CD4-positive, alpha-beta T cell treated with Interleukin-17A for 1 hour (primary cell): ENCODE results near the gene CHP1.
"Not testable (repeated sequence)": the region's sequence is repeated elsewhere in the genome, so short reads cannot be mapped to it uniquely, and the experiment has no call there.

Source experiments
- DNase-seq: peaks from one replicate; pipeline ENCODE4 v3.0.0-alpha.2; 2020

CHP1 gene

DNA sequence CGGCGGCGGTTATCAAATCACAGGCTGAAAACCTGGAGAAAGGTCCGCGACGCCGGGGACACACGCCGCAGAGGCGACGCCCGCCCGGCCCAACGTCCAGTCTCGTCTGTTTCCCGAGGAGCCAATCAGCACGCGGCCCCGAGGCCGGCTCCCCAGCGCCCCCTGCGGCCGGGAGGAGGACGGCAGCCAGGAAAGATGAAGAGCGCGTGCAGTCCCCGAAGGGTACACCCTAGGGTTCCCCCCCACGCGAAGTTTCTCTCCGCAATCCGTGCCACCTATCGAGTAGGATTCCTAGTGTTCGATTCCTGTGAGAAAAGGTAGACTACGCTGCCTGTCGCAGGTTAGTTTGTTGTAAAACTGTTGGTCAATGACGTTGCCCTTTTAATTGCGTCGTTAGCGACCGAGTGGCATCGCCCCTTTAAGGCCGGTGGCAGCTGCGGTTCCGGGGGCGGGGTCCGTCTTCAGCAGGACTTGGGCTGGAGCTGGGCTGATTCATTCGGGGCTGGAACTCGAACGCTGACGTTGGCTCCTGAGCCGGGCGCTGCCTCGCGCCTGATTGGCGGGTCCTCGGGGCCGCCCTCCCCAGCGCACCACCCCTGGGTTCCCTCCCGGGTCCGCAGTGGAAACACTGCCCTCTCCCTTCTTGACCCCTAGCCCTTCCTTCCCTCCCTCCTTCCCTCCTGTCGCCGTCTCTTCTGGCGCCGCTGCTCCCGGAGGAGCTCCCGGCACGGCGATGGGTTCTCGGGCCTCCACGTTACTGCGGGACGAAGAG, at the start of gene CHP1, which contains the start of gene EXD1:
TSS of gene CHP1 (plus strand) at position 619 of the 772 bp plus-strand sequence. CDS start at position 734, 115 bp downstream.
TSS of gene EXD1 (minus strand) at position 108 of the 772 bp plus-strand sequence. CDS start 4,182 bp downstream, outside the sequence.
- peak; percentile 96 for DNase-seq

- DNase-seq = no peak
Observed at GRCh38 chr15:41182266-41182665, 48.8 kb upstream of the CHP1 start.

DNA sequence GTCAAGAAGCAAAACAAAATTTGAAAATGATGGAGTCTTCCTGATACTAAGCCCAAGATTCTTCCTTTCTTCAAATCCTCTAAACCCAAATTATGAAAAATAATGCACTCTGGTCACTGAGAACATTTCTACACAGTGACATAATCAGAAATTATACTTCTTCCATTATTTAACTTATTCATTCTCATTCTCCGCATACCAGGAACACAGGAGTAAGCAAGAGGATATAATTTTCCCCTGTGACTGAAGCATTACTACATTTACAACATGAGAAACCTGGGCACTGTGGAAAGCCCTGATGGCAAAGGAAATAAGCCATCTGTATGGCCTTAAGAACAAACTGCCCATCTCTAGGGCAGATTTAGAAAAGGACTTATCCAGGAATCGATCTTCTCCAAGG, 47.5 kb upstream of the CHP1 start:
- no peak for DNase-seq

- DNase-seq = no peak
Observed at GRCh38 chr15:41194444-41194843, 36.6 kb upstream of the CHP1 start.

DNA sequence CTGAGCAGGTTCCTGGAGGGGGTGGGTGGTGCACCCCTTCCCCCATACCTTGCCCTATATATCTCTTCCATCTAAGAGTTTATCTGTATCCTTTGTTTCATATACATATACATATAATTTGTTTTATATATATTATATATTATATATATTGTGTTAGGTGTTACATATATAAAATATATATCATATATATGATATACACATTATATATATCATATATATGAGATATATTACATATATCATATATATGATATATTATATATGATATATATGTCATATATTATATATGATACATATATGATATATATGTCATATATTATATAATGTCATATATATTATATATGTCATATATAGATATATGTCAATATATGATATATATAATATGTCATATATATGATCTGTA, 31.6 kb upstream of the CHP1 start:
- no peak for DNase-seq

DNA sequence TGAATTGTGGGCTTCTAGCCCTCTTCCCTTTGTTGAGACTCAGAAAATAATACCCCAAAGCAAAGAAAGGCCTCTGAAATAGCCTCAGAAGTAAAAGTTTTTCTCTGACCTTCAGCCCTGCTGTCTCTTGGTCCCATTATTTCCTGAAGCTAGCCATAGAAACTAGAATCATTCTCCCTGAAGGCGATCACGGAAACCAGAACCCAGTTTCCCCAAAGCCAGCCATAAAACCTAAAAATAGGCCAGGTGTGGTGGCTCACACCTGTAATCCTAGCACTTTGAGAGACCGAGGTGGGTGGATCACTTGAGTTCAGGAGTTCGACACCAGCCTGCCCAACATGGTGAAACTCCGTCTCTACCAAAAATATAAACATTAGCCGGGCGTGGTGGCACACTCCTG, 27.7 kb upstream of the CHP1 start:
- no peak for DNase-seq

DNA sequence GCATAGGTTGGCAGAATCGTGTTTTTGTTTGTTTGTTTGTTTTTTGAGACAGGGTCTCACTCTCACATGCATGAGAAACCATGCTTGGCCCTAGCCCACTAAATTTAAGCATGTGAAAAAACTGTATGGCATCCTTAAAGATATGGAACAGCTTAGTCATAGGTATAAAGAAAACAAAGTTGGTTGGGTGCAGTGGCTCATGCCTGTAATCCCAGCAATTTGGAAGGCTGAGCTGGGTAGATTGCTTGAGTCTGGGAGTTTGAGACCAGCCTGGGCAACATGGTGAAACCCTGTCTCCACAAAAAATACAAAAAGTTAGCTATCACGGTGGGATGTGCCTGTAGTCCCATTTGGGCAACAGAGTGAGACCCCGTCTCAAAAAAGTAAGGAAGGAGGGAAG, 25.8 kb upstream of the CHP1 start:
- no peak for DNase-seq

- no peak for DNase-seq
Observed at GRCh38 chr15:41207687-41208448, 23.2 kb upstream of the CHP1 start.

GRCh38 chr15:41215708-41216107, 15.4 kb upstream of the CHP1 start:
- no peak for DNase-seq

DNA sequence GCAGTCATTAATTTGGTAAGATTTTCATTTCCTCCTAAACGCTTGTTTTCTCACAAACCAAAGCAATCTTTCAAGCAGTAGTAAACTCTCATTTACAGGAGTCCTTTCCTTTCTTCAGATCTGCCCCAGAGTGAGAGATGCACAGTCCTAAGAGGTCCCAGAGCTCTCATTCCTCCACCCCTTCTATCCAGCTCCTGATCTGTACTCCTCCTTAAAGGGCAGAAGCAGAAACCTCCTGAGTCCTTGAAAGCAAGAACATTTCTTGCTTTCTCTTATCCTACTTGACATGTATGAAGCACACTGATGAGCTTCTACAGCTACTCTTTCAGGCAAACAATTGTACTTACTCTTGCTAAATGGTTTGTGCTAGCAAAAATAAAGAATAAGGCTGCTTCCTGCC, 12.2 kb upstream of the CHP1 start:
- no peak for DNase-seq

DNA sequence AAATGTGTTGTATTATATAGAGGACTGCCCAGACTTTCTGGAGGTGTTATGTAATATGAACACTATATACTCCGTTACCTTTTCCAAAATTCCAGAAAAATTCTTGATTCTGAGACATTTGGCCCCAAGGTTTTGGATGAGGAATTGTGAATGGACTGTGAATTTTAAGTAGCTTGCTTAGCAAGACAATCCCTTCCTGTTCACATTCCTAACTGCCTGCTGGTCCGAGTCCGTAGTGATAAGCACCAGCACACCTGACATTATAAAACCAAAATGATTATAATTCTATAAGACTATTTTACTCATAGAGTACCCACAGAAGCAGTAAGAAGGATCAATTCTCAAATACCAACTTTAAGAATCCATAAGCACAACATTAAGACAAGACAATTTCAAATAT, 11.7 kb upstream of the CHP1 start:
- no peak for DNase-seq

GRCh38 chr15:41230345-41230649, 771 bp upstream of the CHP1 start:
- no peak for DNase-seq

DNA sequence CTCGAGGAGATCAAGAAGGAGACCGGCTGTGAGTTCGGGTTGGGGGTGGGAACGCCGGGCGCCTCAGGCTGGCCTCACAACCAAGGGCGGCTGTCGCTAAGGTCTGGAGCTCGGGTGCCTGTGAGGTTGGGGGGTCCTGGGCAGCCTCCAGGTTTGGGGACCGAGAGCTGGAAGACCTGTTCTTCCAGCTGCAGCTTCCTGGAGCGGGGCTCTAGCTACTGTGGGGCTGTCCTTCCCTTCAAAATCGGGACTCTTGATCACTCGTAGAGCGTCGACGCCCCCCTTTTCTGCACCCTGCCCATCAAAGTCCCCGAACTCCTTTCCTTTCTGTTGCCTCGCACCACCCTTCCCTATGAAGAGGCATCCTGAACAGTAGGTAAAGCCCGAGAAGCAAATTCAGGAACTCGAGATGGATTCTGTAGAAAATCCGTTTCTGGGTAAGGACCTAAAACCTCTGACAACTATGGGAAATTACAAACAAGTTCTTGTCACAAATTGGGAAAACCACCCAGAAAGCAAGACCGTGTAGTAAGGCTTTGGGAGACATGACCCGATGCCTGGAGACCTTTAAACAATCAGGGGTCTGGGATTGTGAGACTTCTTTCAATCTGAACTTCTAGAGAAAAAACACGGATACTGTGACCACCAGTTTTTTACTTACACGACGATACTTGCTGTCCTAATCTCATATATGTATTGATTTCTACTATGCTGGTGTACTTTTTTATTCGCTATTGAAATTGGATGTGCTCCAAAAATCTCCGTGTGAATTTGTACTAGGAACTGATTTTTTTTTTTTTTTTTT, 556 bp downstream of the CHP1 start:
- no peak for DNase-seq

GRCh38 chr15:41233367-41233771, 2.3 kb downstream of the CHP1 start:
- no peak for DNase-seq

DNA sequence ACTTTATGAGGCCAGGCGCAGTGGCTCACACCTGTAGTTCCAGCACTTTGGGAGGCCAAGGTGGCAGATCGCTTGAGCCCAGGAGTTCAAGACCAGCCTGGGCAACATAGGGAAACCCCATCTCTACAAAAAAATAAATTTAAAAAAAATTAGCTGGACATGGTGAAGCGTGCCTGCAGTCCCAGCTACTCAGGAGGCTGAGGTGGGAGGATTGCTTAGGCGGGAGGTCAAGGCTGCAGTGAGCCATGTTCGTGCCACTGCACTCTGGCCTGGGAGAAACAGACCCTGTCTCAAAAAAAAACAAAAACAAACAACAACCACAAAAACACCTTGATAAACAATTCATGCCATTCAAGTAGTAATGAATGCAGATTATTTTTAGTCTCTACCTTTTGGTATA, 4.2 kb downstream of the CHP1 start:
- not testable (repeated sequence) for DNase-seq

DNA sequence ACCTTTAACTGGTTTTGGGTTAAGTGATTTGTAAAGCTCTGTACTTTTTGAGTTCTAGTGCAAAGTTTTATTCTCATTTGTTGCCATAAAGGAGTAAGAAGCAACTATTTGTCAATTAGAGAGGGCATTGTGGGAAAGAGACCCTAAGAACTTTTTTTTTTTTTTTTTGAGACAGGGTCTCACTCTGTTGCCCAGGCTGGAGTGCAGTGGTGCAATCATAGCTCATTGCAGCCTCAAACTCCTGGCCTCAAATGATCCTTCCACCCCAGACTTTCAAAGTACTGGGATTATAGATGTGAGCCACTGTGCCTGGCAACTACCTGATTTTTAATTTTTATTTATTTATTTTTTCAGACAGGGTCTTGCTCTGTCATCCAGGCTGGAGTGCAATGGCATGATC, 4.9 kb downstream of the CHP1 start:
- DNase-seq = no peak

GRCh38 chr15:41238100-41238499, 7.0 kb downstream of the CHP1 start:
- no peak for DNase-seq

- DNase-seq = no peak
Observed at GRCh38 chr15:41241221-41241964, 10.3 kb downstream of the CHP1 start.

- DNase-seq = not testable (repeated sequence)
Observed at GRCh38 chr15:41250745-41251144, 19.7 kb downstream of the CHP1 start.

GRCh38 chr15:41251411-41251810, 20.3 kb downstream of the CHP1 start:
- no peak for DNase-seq

GRCh38 chr15:41254560-41254959, 23.5 kb downstream of the CHP1 start:
- DNase-seq = no peak

DNA sequence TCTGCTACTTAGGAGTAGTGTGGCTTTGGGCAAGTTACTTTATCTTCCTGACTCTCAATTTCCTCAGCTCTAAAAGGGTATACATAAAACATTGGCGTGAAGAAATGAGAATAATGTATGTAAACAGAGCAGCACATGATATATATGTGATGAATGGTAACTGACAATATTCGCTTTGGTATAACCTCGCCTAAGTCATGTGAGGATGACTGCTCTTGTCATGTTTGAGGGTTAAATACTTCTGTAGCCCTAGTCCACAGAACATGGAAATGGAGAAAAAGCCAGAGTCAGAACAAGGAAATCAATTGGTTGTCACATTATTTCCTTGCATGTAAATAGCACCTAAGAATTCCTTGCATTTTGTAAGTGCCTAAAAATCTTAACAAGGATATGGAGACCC, 25.0 kb downstream of the CHP1 start:
- no peak for DNase-seq

GRCh38 chr15:41256577-41257038, 25.5 kb downstream of the CHP1 start:
- DNase-seq = no peak
